H1 (cell line): ENCODE data around the gene MTRFR. TPM values are rescaled to one million over a fixed set of nuclear protein-coding genes. Genes with fewer than 3 reads are reported as not detected.

Experiments
- BACH1 ChIP-seq: IDR thresholded peaks from 2 replicates; pipeline ENCODE4 v1.6.1; 2012; ENCODE audit warnings: low read length, improper control_type of control experiment
- POLR2A ChIP-seq, 2 experiments: IDR thresholded peaks; 1 replicate in 1 of 2; 2 replicates in 1 of 2; pipeline ENCODE4 v1.6.1; 2011; ENCODE audit warnings: low read depth in 2 of 2, low read length in 2 of 2, mild to moderate bottlenecking in 2 of 2; ENCODE audit errors: control extremely low read depth in 1 of 2
- SIRT6 ChIP-seq: IDR thresholded peaks from one replicate; pipeline ENCODE4 v1.7.1; 2012; ENCODE audit warnings: low read length, inconsistent platforms
- SIX5 ChIP-seq: IDR thresholded peaks from 2 replicates; pipeline ENCODE4 v1.6.1; 2011; ENCODE audit warnings: mild to moderate bottlenecking, low read depth, low read length
- YY1 ChIP-seq: IDR thresholded peaks from 2 replicates; pipeline ENCODE4 v1.6.1; 2011; ENCODE audit warnings: low read depth, mild to moderate bottlenecking, low read length
- polyA plus RNA-seq, 7 experiments: library from polyadenylated mRNA; depleted of rRNA in 3 of 7; stranded (reverse) in 5 of 7; unstranded in 2 of 7; fragments of >200 nt in 5 of 7; fragments of 200-250 nt in 2 of 7; gene quantifications; 1 replicate in 5 of 7; 2 replicates in 1 of 7; 4 replicates in 1 of 7; pipeline versions ENCODE4 v1.2.1 to v1.2.3, GENCODE V29; 2011 to 2013; ENCODE audit warnings: missing spikeins in 2 of 7, mixed read lengths in 2 of 7
- total RNA-seq: library from RNA; stranded (reverse); fragmentation: NEBNext Ultra II Directional; extraction: Animal tissue kit (Norgen Biotek cat#: 25700); gene quantifications from 2 replicates; pipeline ENCODE4 v1.2.1, GENCODE V29; 2021

The MTRFR gene
- total and polyA plus RNA-seq, 2 of the 8 experiments (the other 6 are each of a cell fraction or from before 2014, with no cell fraction given), result 9.2 to 12.9 TPM

DNA sequence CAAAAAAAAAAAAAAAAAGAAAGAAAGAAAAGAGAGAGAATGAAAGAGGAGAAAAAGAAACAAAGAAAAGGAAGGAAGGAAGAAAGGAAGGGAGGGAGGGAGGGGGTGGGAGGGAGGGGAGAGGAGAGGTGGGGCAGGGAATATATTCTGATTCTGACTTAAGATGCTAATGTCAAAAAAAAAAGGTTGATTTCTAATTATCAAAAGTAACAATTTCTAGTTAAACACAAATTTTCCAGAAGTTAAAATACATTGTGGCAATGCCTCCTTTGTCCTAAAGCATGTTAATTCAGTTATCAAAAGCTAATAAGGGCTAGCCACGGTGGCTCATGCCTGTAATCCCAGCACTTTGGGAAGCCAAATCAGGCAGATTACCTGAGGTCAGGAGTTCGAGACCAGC, 7.8 kb upstream of the MTRFR start (continued):
- no peak for TF ChIP-seq SIX5
- no peak for TF ChIP-seq POLR2A (IDR thresholded peaks at IDR 0.05; ENCODE audit: control extremely low read depth in 1 of 2, low read depth in 2 of 2, low read length in 2 of 2)
- no peak for TF ChIP-seq YY1
- no peak for TF ChIP-seq BACH1
- TF ChIP-seq SIRT6, result no peak
